ENCODE data around the gene IL3RA.

IL3RA gene

DNA sequence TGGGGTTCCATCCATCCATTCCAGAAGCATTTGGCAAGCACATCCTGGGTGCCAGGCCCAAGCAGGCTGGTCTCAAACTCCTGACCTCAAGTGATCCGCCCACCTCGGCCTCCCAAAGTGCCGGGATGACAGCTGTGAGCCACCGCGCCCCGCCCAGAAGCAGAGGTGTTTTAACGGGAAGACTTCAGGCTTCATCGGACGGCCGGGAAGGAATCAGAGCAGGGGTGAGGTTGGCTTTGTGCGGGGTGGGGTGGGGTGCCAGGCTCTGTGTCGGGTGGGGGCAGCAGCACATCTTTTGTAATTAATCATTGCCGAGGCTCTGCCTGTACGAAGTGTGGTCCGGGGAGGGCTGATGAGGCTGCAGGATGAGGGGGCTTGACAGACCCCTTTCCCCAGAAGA, 60.4 kb downstream of the IL3RA start:
- Histone ChIP-seq H3K27ac (ENCODE audit: poor library complexity, severe bottlenecking) (no peak overlapping the region), H3K9me3 (ENCODE audit: severe bottlenecking) (no peaks in the 10 kb centered on the region), H3K4me1 (ENCODE audit: insufficient read depth, poor library complexity, severe bottlenecking) (no peaks in the 10 kb centered on the region), H3K36me3 (ENCODE audit: low read depth) (peaks cover 36% of the 10 kb centered on the region), H3K27me3 (ENCODE audit: insufficient read depth, poor library complexity, severe bottlenecking) (no peaks in the 10 kb centered on the region), H3K4me3 (ENCODE audit: severe bottlenecking) (no peak overlapping the region)
- DNase-seq (ENCODE audit: low spot score) (peak; percentile 61), ATAC-seq (ENCODE audit: low read depth) (no peak)
- TF ChIP-seq, protein P1, sequence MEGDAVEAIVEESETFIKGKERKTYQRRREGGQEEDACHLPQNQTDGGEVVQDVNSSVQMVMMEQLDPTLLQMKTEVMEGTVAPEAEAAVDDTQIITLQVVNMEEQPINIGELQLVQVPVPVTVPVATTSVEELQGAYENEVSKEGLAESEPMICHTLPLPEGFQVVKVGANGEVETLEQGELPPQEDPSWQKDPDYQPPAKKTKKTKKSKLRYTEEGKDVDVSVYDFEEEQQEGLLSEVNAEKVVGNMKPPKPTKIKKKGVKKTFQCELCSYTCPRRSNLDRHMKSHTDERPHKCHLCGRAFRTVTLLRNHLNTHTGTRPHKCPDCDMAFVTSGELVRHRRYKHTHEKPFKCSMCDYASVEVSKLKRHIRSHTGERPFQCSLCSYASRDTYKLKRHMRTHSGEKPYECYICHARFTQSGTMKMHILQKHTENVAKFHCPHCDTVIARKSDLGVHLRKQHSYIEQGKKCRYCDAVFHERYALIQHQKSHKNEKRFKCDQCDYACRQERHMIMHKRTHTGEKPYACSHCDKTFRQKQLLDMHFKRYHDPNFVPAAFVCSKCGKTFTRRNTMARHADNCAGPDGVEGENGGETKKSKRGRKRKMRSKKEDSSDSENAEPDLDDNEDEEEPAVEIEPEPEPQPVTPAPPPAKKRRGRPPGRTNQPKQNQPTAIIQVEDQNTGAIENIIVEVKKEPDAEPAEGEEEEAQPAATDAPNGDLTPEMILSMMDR (IDR thresholded peaks at IDR 0.05; ENCODE audit: poor library complexity, severe bottlenecking) = no peak

DNA sequence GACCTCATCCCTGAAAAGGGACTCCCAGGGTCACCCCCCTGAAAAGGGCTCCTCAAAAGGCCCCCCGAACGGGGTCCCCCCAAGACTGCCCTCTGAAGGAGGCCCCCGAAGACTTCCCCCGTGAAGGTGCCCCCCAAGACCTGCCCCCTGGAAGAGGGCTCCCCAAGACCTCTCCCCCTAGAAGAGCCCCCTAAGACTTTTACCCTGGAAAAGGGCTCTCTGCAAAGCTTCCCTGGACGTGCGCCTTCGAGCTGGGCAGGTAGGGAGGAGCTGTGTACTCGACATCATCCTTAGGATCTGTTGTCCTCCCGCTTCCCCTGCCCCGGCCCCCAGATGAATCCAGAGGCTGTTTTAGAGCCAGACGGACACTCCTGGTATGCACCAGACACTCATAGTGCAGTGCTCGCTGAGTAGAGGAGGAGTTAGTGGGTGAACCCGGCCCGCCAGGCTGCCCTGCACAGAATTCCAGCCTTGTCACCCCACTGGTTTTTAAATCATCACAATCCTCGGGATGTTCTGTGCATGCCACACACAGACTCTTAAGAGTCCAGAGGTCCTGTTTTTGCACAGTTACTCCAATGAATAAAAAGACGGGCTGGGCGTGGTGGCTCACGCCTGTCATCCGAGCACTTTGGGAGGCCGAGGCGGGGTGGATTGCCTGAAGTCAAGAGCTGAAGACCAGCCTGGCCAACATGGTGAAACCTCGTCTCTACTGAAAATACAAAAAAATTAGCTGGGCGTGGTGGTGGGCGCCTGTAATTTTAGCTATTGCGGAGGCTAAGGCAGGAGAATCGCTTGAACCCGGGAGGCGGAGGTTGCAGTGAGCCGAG, 61.1 kb downstream of the IL3RA start:
- TF ChIP-seq, protein P1 (IDR thresholded peaks at IDR 0.05; ENCODE audit: poor library complexity, severe bottlenecking) = no peak
- no peaks in the 10 kb centered on the region for H3K9me3 ChIP-seq (ENCODE audit: severe bottlenecking)
- DNase-seq (ENCODE audit: low spot score) (peak; percentile 57), ATAC-seq (ENCODE audit: low read depth) (no peak)
- H3K4me3 ChIP-seq (ENCODE audit: severe bottlenecking) = no peak overlapping the region
- peaks cover 37% of the 10 kb centered on the region for H3K36me3 ChIP-seq (ENCODE audit: low read depth)
- no peaks in the 10 kb centered on the region for H3K27me3 ChIP-seq (ENCODE audit: insufficient read depth, poor library complexity, severe bottlenecking)
- H3K27ac ChIP-seq (ENCODE audit: poor library complexity, severe bottlenecking) = no peak overlapping the region
- no peaks in the 10 kb centered on the region for H3K4me1 ChIP-seq (ENCODE audit: insufficient read depth, poor library complexity, severe bottlenecking)

DNA sequence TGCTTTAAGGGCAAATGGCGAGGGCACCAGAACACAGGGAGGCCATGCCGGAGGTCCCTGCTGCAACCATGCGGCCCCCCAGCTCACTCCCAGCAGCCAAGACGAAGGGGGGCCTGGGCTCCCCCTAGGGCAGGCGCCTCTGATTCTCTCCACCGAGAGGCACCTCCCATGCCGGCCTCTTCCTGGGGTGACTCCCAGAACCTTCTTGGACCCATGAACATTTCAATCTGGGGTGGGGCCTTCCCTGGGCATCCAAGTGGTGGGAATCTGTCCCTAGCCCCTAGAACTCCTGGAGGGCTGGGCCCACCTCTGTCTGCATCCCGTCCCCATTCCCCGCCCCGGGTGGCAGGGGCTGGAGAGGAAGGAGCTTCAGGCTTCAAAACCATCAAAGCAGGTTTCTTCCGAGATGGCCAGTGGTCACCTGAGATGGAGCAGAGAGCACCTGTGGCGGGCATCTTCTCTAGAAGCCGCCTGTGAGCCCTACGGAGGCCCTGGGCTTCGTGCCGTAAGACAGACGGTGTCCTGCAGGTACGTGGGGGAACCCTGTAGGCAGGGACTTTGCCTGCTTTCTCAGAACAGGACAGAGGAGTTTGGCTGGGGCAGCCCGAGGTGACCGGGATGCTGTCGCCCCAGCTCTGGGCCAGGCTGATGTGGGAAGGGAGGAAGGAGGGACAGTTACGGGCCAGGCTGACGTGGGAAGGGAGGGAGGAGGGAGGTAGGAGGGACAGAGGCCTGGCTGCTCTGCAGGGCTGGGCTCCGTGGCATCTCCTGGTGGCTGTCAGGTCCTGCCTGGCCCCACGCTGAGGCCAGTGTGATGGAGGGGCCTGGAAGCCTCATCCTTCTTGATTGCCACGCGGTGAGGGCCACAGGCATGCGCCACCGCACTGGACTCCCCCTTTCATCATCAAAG, 62.1 kb downstream of the IL3RA start:
- Histone ChIP-seq H3K27ac (ENCODE audit: poor library complexity, severe bottlenecking) (no peak overlapping the region), H3K36me3 (ENCODE audit: low read depth) (peaks cover 46% of the 10 kb centered on the region), H3K27me3 (ENCODE audit: insufficient read depth, poor library complexity, severe bottlenecking) (no peaks in the 10 kb centered on the region), H3K4me3 (ENCODE audit: severe bottlenecking) (no peak overlapping the region), H3K4me1 (ENCODE audit: insufficient read depth, poor library complexity, severe bottlenecking) (no peaks in the 10 kb centered on the region), H3K9me3 (ENCODE audit: severe bottlenecking) (no peaks in the 10 kb centered on the region)
- ATAC-seq (ENCODE audit: low read depth) (0 out of 3 replicates have a peak, but pooled peaks have one; percentile 4), DNase-seq (ENCODE audit: low spot score) (no peak)
- TF ChIP-seq, protein P1 (IDR thresholded peaks at IDR 0.05; ENCODE audit: poor library complexity, severe bottlenecking) = no peak

DNA sequence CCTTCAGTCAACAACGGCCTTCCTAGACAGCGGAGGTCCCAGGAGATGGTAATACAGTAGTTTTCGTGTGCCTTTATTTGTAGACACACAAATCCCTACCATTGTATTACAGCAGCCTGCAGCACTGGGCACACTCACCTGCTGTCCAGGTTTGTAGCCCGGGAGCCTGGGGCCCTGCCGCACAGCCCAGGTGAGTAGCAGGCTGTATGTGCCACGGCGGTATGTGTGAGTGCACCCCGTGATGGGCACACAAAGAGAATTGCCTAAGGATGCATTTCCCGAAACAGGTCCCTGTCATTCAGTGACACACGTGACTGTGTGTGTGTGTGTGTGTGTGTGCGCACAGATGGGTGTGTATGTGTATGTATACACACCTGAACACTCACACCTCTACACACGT, 63.5 kb downstream of the IL3RA start:
- no peaks in the 10 kb centered on the region for H3K4me1 ChIP-seq (ENCODE audit: insufficient read depth, poor library complexity, severe bottlenecking)
- peaks cover 54% of the 10 kb centered on the region for H3K36me3 ChIP-seq (ENCODE audit: low read depth)
- ATAC-seq (ENCODE audit: low read depth) (no peak), DNase-seq (ENCODE audit: low spot score) (no peak)
- no peaks in the 10 kb centered on the region for H3K27me3 ChIP-seq (ENCODE audit: insufficient read depth, poor library complexity, severe bottlenecking)
- H3K27ac ChIP-seq (ENCODE audit: poor library complexity, severe bottlenecking) = no peak overlapping the region
- H3K4me3 ChIP-seq (ENCODE audit: severe bottlenecking) = no peak overlapping the region
- H3K9me3 ChIP-seq (ENCODE audit: severe bottlenecking) = no peaks in the 10 kb centered on the region
- TF ChIP-seq, protein P1 (IDR thresholded peaks at IDR 0.05; ENCODE audit: poor library complexity, severe bottlenecking) = no peak

All from RWPE2 (cell line).